Fibroblast of villous mesenchyme (primary cell): ENCODE results near the gene GGT7. TPM values are rescaled to one million over a fixed set of nuclear protein-coding genes. Genes with fewer than 3 reads are reported as not detected.
"Not testable (repeated sequence)": the region's sequence is repeated elsewhere in the genome, so short reads cannot be mapped to it uniquely, and the experiment has no call there.

ENCODE experiments used
- DNase-seq: peaks from one replicate; pipeline ENCODE4 v3.0.0-alpha.2; 2010; ENCODE audit warnings: low read depth
- H3K4me3 ChIP-seq: 2 replicates; pipeline ENCODE4 v1.5.1; 2011; ENCODE audit warnings: low read depth, mild to moderate bottlenecking, low read length
- total RNA-seq: library from RNA; depleted of rRNA; stranded (reverse); fragments of >200 nt; gene quantifications from 2 replicates; pipeline ENCODE4 v1.2.3, GENCODE V29; 2012
- TF ChIP-seq, protein P1 (sequence below): IDR thresholded peaks from 2 replicates; pipeline ENCODE4 v1.5.1; 2012; ENCODE audit warnings: low read depth, mild to moderate bottlenecking, low read length; ENCODE audit not compliant: insufficient read depth

The GGT7 gene
- total RNA-seq, 1 donor, result 9.5 TPM

DNA sequence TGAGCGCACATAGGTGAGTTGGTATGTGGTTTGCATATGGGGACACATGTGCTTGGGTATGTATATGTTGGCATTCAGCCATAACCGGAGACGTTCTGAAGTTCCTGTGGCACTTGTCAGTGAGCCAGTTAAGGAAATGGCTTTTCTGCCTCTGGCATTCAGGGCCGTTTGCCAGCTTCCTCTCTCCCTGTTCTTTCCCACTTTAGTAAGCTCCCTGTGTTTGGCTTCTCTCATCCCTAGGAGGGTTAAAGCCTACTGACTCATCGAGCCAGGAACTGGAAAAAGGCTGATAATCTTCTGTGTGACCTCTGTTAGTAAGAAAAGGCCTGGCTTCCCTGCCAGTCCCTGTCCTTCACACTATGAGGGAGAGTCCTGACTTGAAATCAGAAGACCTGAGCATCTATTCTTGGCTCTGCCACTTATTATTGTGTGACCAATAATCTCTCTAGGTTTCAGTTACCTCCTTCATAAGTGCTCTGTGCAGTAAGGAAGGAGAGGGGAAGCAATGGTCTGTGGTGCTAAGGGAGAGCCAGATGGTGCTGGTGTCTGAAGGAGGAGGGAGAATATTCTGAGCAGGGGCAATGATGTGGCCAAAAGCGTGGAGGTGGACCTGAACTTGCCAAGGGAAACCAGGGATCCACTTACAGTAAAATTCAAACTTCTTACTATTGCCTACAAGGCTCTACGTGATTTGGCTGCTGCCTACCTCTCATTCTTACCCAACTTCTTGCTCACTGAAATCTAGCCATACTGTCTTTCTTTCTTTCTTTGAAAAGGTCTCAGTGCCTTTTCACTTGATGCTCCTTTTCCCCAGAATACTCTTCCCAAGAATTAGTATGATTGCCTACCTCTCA, 35.2 kb upstream of the GGT7 start:
- H3K4me3 ChIP-seq, result no peak overlapping the region
- TF ChIP-seq, protein P1, sequence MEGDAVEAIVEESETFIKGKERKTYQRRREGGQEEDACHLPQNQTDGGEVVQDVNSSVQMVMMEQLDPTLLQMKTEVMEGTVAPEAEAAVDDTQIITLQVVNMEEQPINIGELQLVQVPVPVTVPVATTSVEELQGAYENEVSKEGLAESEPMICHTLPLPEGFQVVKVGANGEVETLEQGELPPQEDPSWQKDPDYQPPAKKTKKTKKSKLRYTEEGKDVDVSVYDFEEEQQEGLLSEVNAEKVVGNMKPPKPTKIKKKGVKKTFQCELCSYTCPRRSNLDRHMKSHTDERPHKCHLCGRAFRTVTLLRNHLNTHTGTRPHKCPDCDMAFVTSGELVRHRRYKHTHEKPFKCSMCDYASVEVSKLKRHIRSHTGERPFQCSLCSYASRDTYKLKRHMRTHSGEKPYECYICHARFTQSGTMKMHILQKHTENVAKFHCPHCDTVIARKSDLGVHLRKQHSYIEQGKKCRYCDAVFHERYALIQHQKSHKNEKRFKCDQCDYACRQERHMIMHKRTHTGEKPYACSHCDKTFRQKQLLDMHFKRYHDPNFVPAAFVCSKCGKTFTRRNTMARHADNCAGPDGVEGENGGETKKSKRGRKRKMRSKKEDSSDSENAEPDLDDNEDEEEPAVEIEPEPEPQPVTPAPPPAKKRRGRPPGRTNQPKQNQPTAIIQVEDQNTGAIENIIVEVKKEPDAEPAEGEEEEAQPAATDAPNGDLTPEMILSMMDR, result no peak
- DNase-seq, result peak; percentile 88

DNA sequence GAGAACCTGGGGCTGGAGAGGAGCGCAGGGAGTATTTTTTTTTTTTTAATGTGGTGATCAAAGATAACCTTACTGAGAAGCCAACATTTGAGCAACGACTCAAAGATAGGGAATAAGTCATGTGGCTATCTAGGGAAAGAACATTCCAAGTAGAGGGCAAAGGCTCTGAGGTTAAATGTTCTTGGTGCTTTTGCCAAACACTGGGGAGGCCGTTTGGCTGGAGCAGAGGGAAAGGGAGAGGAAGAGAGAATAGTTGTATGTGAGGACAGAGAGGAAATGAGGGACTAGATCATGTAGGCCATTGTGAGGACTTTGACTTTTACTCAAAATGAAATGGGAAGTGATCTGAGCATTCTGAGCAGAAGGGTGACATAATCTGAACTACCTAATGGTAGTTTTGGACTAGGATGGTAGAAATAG, 31.6 kb upstream of the GGT7 start:
- DNase-seq, result peak; percentile 30
- no peak overlapping the region for H3K4me3 ChIP-seq
- TF ChIP-seq, protein P1, result no peak

DNA sequence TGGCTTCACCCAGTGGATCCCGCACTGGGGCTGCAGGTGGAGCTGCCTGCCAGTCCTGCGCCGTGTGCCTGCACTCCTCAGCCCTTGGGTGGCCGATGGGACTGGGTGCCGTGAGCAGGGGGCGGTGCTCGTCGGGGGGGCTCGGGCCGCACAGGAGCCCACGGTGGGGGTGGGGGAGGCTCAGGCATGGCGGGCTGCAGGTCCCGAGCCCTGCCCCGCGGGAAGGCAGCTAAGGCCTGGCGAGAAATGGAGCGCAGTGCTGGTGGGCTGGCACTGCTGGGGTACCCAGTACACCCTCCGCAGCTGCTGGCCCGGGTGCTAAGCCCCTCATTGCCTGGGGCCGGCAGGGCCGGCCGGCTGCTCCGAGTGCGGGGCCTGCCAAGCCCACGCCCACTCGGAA, 26.1 kb upstream of the GGT7 start:
- not testable (repeated sequence) for H3K4me3 ChIP-seq, DNase-seq

DNA sequence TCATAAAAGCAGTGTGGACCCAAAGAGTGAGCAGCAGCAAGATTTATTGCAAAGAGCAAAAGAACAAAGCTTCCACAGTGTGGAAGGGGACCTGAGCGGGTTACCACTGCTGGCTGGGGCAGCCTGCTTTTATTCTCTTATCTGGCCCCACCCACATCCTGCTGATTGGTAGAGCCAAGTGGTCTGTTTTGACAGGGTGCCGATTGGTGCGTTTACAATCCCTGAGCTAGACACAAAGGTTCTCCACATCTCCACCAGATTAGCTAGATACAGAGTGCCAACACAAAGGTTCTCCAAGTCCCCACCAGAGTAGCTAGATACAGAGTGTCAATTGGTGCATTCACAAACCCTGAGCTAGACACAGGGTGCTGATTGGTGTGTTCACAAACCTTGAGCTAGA, 25.5 kb upstream of the GGT7 start:
- not testable (repeated sequence) for H3K4me3 ChIP-seq, DNase-seq

DNA sequence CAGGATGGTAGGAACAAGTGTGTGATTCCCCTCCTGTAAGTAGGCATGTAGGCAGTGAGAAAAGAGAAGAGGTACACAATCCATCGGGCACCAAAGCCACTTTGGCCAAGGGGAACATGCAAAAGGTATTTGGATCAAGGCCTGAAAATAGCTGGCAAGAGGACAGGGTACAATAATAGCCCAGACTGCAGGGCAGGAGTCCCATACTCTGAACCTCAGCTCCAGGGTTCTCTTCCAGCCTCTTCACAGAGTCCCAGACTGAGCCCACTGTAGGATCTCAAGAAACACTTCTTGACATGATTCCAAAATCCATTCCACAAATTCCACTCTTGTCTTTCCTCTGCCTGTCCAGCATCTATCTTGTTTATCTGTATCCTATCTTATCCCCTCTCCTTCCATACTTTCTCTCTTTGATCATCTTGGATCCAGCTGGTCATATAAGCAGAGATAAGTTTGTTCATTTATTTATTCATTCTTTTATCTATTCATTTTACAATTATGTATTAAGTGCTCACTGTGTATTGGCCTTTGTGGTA, 23.5 kb upstream of the GGT7 start:
- no peak overlapping the region for H3K4me3 ChIP-seq
- TF ChIP-seq, protein P1, result no peak
- peak; percentile 77 for DNase-seq

DNA sequence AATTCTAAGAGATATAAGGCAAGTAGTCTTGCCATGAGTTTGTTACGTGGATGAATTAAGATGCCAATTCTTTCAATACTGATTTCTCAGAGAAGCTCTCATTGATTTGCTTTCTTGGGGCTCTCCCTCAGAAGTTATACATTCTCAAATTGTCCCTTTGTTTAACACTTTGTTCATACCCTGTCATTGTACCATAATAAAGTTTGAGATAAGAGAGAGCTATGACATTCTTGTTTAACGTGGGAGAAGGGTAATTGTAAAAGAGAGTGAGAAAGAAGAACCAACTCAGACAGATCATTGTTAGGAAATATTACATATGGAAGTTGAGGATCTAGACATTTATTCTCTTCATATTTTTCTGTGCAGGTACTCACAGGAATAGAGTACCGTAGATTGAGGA, 22.8 kb upstream of the GGT7 start:
- no peak for DNase-seq
- TF ChIP-seq, protein P1, result no peak
- no peak overlapping the region for H3K4me3 ChIP-seq

DNA sequence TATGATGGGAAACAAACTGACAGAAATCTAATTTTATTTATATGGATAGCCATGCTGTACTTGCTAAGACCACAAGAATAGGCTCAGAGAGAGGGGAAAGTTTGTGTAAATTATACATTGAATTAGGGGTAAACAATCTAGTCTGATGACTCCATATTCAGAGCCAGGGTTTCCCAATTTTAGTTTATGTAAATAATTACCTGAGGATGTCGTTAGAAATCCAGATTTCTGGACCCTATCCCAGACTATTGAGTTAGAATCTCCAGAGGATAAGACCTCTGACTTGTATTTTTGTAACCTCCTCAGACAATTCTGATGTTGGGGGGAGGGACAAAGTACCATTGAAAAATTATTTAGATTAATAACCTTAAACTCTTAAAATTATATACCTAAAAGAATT, 22.1 kb upstream of the GGT7 start:
- DNase-seq, result no peak
- H3K4me3 ChIP-seq, result no peak overlapping the region
- TF ChIP-seq, protein P1, result no peak

DNA sequence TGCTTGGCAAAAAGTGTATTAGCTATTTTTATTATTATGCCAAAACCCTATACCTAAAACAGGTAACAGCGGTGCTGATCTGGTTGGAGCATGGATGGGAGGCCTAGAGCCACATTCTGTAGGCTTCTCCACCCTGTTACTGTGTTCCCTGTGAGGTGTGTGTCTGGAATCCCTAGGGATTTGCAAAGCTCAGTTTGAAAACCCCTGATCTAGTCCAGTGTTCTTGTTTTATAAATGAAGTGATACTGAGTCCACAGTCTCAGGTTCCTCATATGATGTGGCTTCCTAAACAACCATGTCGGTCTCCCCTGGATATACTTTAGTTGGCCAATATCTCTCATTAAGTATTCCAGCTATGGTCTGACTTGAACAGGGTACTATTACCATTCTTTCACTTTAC, 20.0 kb upstream of the GGT7 start:
- no peak overlapping the region for H3K4me3 ChIP-seq
- TF ChIP-seq, protein P1, result no peak
- no peak for DNase-seq
